HEK293T (cell line): ENCODE measurements around the gene ANK2.

Experiments
- BHLHE40 ChIP-seq: fragments of 450-650 bp; IDR thresholded peaks from 2 replicates; pipeline ENCODE4 v1.6.1; 2016; ENCODE audit warnings: mild to moderate bottlenecking, moderate library complexity, borderline replicate concordance
- ELF4 ChIP-seq: fragments of 450-650 bp; IDR thresholded peaks from 2 replicates; pipeline ENCODE4 v1.6.1; 2017; ENCODE audit warnings: antibody characterized with exemption
- FOXA1 ChIP-seq: fragments of 450-650 bp; IDR thresholded peaks from 2 replicates; pipeline ENCODE4 v1.6.1; 2016; ENCODE audit warnings: mild to moderate bottlenecking
- L3MBTL2 ChIP-seq: fragments of 450-650 bp; conservative IDR thresholded peaks from 2 replicates; pipeline ENCODE4 v1.6.1; 2016; ENCODE audit warnings: mild to moderate bottlenecking
- SP1 ChIP-seq: fragments of 450-650 bp; IDR thresholded peaks from 2 replicates; pipeline ENCODE4 v1.6.1; 2017
- SUZ12 ChIP-seq: fragments of 450-650 bp; IDR thresholded peaks from 2 replicates; pipeline ENCODE4 v1.6.1; 2016; ENCODE audit warnings: mild to moderate bottlenecking
- TARDBP ChIP-seq: fragments of 450-650 bp; IDR thresholded peaks from 2 replicates; pipeline ENCODE4 v1.6.1; 2016

- no peak for TF ChIP-seq FOXA1
- TF ChIP-seq SP1: no peak
- no peak for TF ChIP-seq SUZ12
- TF ChIP-seq BHLHE40: no peak
- TF ChIP-seq TARDBP: no peak
- no peak for TF ChIP-seq ELF4
- TF ChIP-seq L3MBTL2: no peak
Measured at GRCh38 chr4:113406723-113407016, 357.2 kb downstream of the ANK2 start.
